ENCODE data around the gene RASGRF2. TPM values are rescaled to one million over a fixed set of nuclear protein-coding genes. Genes with fewer than 3 reads are reported as not detected.

RASGRF2 gene
- total and polyA plus RNA-seq, 2 of the 8 experiments (the other 6 are each of a cell fraction or from before 2014, with no cell fraction given), result 2.6 to 29.5 TPM

- TF ChIP-seq CHD7 (IDR thresholded peaks at IDR 0.05; ENCODE audit: insufficient replicate concordance, low read length), result no peak
- no peak for TF ChIP-seq SUZ12 (IDR thresholded peaks at IDR 0.05; ENCODE audit: low read length)
- TF ChIP-seq EGR1 (IDR thresholded peaks at IDR 0.05; ENCODE audit: borderline replicate concordance, low read depth, low read length), result no peak
- TF ChIP-seq EZH2 (IDR thresholded peaks at IDR 0.05; ENCODE audit: low read depth, low read length, severe bottlenecking), result no peak
- no peak for TF ChIP-seq TCF12 (IDR thresholded peaks at IDR 0.05; ENCODE audit: low read depth, low read length)
- TF ChIP-seq BRCA1 (IDR thresholded peaks at IDR 0.05; ENCODE audit: low read depth, low read length), result no peak
- TF ChIP-seq RFX5 (IDR thresholded peaks at IDR 0.05; ENCODE audit: borderline replicate concordance, low read depth, low read length), result no peak
- TF ChIP-seq BCL11A (IDR thresholded peaks at IDR 0.05; ENCODE audit: low read depth in 2 of 2, low read length in 2 of 2), result no peak
- TF ChIP-seq JUND (IDR thresholded peaks at IDR 0.05; ENCODE audit: low read length), result no peak
- TF ChIP-seq SIN3A (conservative IDR thresholded peaks at IDR 0.05 in 1 of 2, IDR thresholded peaks at IDR 0.05 in 1 of 2; ENCODE audit: low read depth in 1 of 2, low read length in 2 of 2), result no peak
- TF ChIP-seq CEBPB (IDR thresholded peaks at IDR 0.05; ENCODE audit: low read depth, low read length), result no peak
Measured at GRCh38 chr5:81195335-81195929, 235.3 kb downstream of the RASGRF2 start (continued).

All from H1 (cell line).